K562 (cell line): ENCODE results near the gene C11orf91. TPM values are rescaled to one million over a fixed set of nuclear protein-coding genes. Genes with fewer than 3 reads are reported as not detected.

Experiments used
- ATAC-seq: fragments of 200-7000 bp; cut with Tn5 transposase; 3 replicates; pipeline ENCODE4 v1.9.1; 2020; ENCODE audit warnings: moderate library complexity
- BruUV-seq: library from RNA; stranded (reverse); fragments of 400-500 nt; replicated peaks from 2 replicates; lab custom pipeline; 2021; lab: Mats Ljungman, UMichigan
- CTCF ChIA-PET: fragments of 300-600 bp; formaldehyde crosslinking; extraction: SDS; loops from one replicate; lab custom pipeline; 2021; ENCODE audit warnings: low intra/inter-chr PET ratio; lab: Yijun Ruan, JAX
- POLR2A ChIA-PET: fragments of 300-600, 350-650 bp; sonication (Branson Sonifier 250); formaldehyde crosslinking; extraction: SDS; loops from one replicate; lab custom pipeline; 2021; ENCODE audit warnings: antibody characterized with exemption, inconsistent platforms; lab: Yijun Ruan, JAX
- DNase-seq, 4 experiments: peaks; one replicate each; pipeline versions ENCODE4 v3.0.0 to v3.0.0-alpha.2; 2011 to 2018; ENCODE audit warnings: low spot score in 3 of 4, mixed read lengths in 3 of 4; ENCODE audit errors: extremely low read depth in 1 of 4
- FAIRE-seq: peaks from 2 replicates; lab custom pipeline; 2011; peaks lifted over from hg19 to GRCh38; lab: Jason Lieb, UNC
- H2AFZ ChIP-seq: 2 replicates; pipeline ENCODE4 v1.6.0; 2011; ENCODE audit warnings: low read depth, low read length, control low read depth, inconsistent platforms
- H3K27ac ChIP-seq: fragments of 200-600 bp; 3 replicates; pipeline ENCODE4 v1.8.0; 2011; ENCODE audit warnings: low read depth, mild to moderate bottlenecking, control low read depth, inconsistent platforms, low read length, moderate library complexity, mixed read lengths; ENCODE audit errors: extremely low read depth
- H3K27me3 ChIP-seq, 2 experiments: fragments of 300-600 bp in 1 of 2; 2 replicates in 1 of 2; 3 replicates in 1 of 2; pipeline versions ENCODE4 v1.6.0 to v1.8.0; 2011; ENCODE audit warnings: inconsistent platforms in 2 of 2, low read length in 2 of 2, mild to moderate bottlenecking in 1 of 2, mixed read lengths in 1 of 2, moderate library complexity in 1 of 2; ENCODE audit not compliant: control insufficient read depth in 2 of 2, insufficient read depth in 2 of 2
- H3K36me3 ChIP-seq: fragments of 300-600 bp; 3 replicates; pipeline ENCODE4 v1.8.0; 2011; ENCODE audit warnings: mild to moderate bottlenecking, low read length, inconsistent platforms; ENCODE audit not compliant: control insufficient read depth, insufficient read depth
- H3K4me1 ChIP-seq, 2 experiments: fragments of 200-600 bp in 1 of 2; replicated peaks in 1 of 2; 2 replicates in 1 of 2; 3 replicates in 1 of 2; pipeline versions ENCODE4 v1.5.1 to v1.8.0; 2011; ENCODE audit warnings: inconsistent platforms in 2 of 2, low read length in 2 of 2, mild to moderate bottlenecking in 1 of 2, mixed read lengths in 1 of 2, moderate library complexity in 1 of 2; ENCODE audit not compliant: control insufficient read depth in 2 of 2, insufficient read depth in 2 of 2
- H3K4me2 ChIP-seq: 2 replicates; pipeline ENCODE4 v1.6.1; 2011; ENCODE audit warnings: low read length, control low read depth, inconsistent platforms, mixed read lengths; ENCODE audit not compliant: insufficient read depth
- H3K4me3 ChIP-seq: fragments of 200-600 bp; sonication (generic), shearing (Covaris generic); 2 replicates; pipeline ENCODE4 v1.5.1; 2016; ENCODE audit warnings: control low read depth, inconsistent platforms
- H3K79me2 ChIP-seq: fragments of 200-600 bp; 3 replicates; pipeline ENCODE4 v1.8.0; 2011; ENCODE audit warnings: low read length, inconsistent platforms; ENCODE audit not compliant: control insufficient read depth, insufficient read depth
- H3K9ac ChIP-seq, 2 experiments: 2 replicates each; pipeline versions ENCODE4 v1.6.0 to v1.6.1; 2011; ENCODE audit warnings: low read depth in 2 of 2, low read length in 2 of 2, control low read depth in 1 of 2, inconsistent platforms in 1 of 2, mild to moderate bottlenecking in 1 of 2, mixed read lengths in 1 of 2; ENCODE audit not compliant: insufficient read depth in 1 of 2
- H3K9me1 ChIP-seq: one replicate; pipeline ENCODE4 v1.6.0; 2011; ENCODE audit warnings: inconsistent platforms, mild to moderate bottlenecking, low read length, moderate library complexity; ENCODE audit not compliant: control insufficient read depth, insufficient read depth
- H3K9me3 ChIP-seq: replicated peaks from 2 replicates; pipeline ENCODE4 v1.5.1; 2011; ENCODE audit warnings: low read depth, low read length, inconsistent platforms; ENCODE audit not compliant: control insufficient read depth, insufficient read depth
- H4K20me1 ChIP-seq: replicated peaks from 2 replicates; pipeline ENCODE4 v1.6.1; 2011; ENCODE audit warnings: low read length, inconsistent platforms, mixed read lengths; ENCODE audit not compliant: control insufficient read depth, insufficient read depth
- BMI1 ChIP-seq: fragments of 150-350 bp; IDR thresholded peaks from 2 replicates; pipeline ENCODE4 v1.6.1; 2014; ENCODE audit warnings: low read length
- CC2D1A ChIP-seq: fragments of 450-650 bp; IDR thresholded peaks from 2 replicates; pipeline ENCODE4 v1.6.1; 2017; ENCODE audit warnings: mild to moderate bottlenecking
- EGR1 ChIP-seq: fragments of 450-650 bp; conservative IDR thresholded peaks from 2 replicates; pipeline ENCODE4 v1.6.1; 2017; ENCODE audit warnings: mild to moderate bottlenecking
- HCFC1 ChIP-seq: IDR thresholded peaks from 2 replicates; pipeline ENCODE4 v1.6.1; 2012; ENCODE audit warnings: low read depth, low read length, improper control_type of control experiment
- HMGN3 ChIP-seq: IDR thresholded peaks from 2 replicates; pipeline ENCODE4 v1.6.1; 2011; ENCODE audit warnings: borderline replicate concordance, low read depth, mild to moderate bottlenecking, mixed read lengths, low read length; ENCODE audit not compliant: insufficient read length; ENCODE audit errors: extremely low read depth
- NFE2L1 ChIP-seq: fragments of 450-650 bp; IDR thresholded peaks from 2 replicates; pipeline ENCODE4 v1.6.1; 2016; ENCODE audit warnings: missing genetic modification characterization, low read depth, mild to moderate bottlenecking, missing compliant biosample characterization, moderate library complexity, borderline replicate concordance
- NR4A1 ChIP-seq, 2 experiments: fragments of 250-450 bp in 1 of 2; fragments of 450-650 bp in 1 of 2; sonication (Bioruptor Pico) in 1 of 2; IDR thresholded peaks; 2 replicates each; pipeline versions ENCODE4 v1.4.0 to v1.6.1; 2016 to 2020; ENCODE audit warnings: mild to moderate bottlenecking in 2 of 2, missing compliant biosample characterization in 1 of 2, missing genetic modification characterization in 1 of 2, moderate library complexity in 1 of 2
- POLR3A ChIP-seq: IDR thresholded peaks from 2 replicates; pipeline ENCODE4 v1.6.1; 2011; ENCODE audit warnings: borderline replicate concordance, mild to moderate bottlenecking, moderate library complexity; ENCODE audit not compliant: insufficient read length, insufficient read depth; ENCODE audit errors: extremely low read depth
- RAD21 ChIP-seq, 2 experiments: fragments of 250-450 bp in 1 of 2; fragments of 450-650 bp in 1 of 2; sonication (Bioruptor Pico) in 1 of 2; formaldehyde crosslinking in 1 of 2; IDR thresholded peaks in 1 of 2; conservative IDR thresholded peaks in 1 of 2; 2 replicates each; pipeline versions ENCODE4 v1.4.0 to v1.8.0; 2020 to 2022; ENCODE audit warnings: mild to moderate bottlenecking in 2 of 2, moderate library complexity in 1 of 2
- SREBF2 ChIP-seq: sonication (generic); formaldehyde crosslinking; IDR thresholded peaks from 2 replicates; pipeline ENCODE4 v1.4.0; 2020; ENCODE audit warnings: mild to moderate bottlenecking, missing genetic modification reagents
- ZNF316 ChIP-seq: fragments of 450-650 bp; IDR thresholded peaks from 2 replicates; pipeline ENCODE4 v1.6.1; 2016
- ZNF644 ChIP-seq: fragments of 200-800 bp; sonication (Bioruptor generic); IDR thresholded peaks from 2 replicates; pipeline ENCODE4 v1.6.1; 2016; ENCODE audit warnings: low read depth, missing genetic modification characterization, missing compliant biosample characterization
- WGBS: fragments of 100-300 bp; shearing (Covaris generic); methylation state at CpG from one replicate; pipeline ENCODE4 v1.1.6; 2016; ENCODE audit warnings: low coverage, mixed read lengths; ENCODE audit not compliant: insufficient coverage; ENCODE audit errors: missing lambda C conversion rate; 5-methylcytosine and 5-hydroxymethylcytosine counted together
- in situ Hi-C: fragments of 300-500 bp; cut with MboI; formaldehyde crosslinking; loops from 4 replicates; pipeline ENCODE4 v1.15.0; 2018; ENCODE audit warnings: inconsistent platforms, mixed read lengths
- intact Hi-C: fragments of 100-400 bp; cut with micrococcal nuclease; formaldehyde crosslinking; loops from 2 replicates; pipeline ENCODE4 v1.14.2; 2022
- polyA plus RNA-seq, 8 experiments: library from polyadenylated mRNA; depleted of rRNA in 4 of 8; stranded (reverse) in 5 of 8; unstranded in 3 of 8; fragments of >200 nt; fragmentation: Nextera tagmentation in 2 of 8; fragmentation: Illumina TruSeq in 1 of 8; extraction: Ambion mirVana in 2 of 8; extraction: Trizol in 1 of 8; gene quantifications; 2 replicates each; pipeline versions ENCODE4 v1.2.1 to v1.2.3, GENCODE V29; 2011 to 2014; ENCODE audit warnings: inconsistent platforms in 1 of 8, missing spikeins in 1 of 8
- total RNA-seq, 7 experiments: library from RNA; depleted of rRNA in 6 of 7; stranded (reverse); fragments of >200 nt in 6 of 7; fragmentation: Illumina TruSeq in 2 of 7; extraction: Trizol in 2 of 7; gene quantifications; 2 replicates each; pipeline versions ENCODE4 v1.2.1 to v1.2.3, GENCODE V29; 2011 to 2021; ENCODE audit warnings: low replicate concordance in 1 of 7
- TF ChIP-seq, protein P1 (sequence below): fragments of 450-650 bp; formaldehyde crosslinking; IDR thresholded peaks from 2 replicates; pipeline ENCODE4 v1.4.0; 2020; ENCODE audit warnings: mild to moderate bottlenecking, moderate library complexity
- TF ChIP-seq, protein P2 (sequence below): sonication (generic); formaldehyde crosslinking; IDR thresholded peaks from 2 replicates; pipeline ENCODE4 v1.8.0; 2022; ENCODE audit warnings: mild to moderate bottlenecking, missing genetic modification reagents

The C11orf91 gene
- total and polyA plus RNA-seq, 9 of the 15 experiments (the other 6 are each of a cell fraction or from before 2014, with no cell fraction given) = not detected

DNA sequence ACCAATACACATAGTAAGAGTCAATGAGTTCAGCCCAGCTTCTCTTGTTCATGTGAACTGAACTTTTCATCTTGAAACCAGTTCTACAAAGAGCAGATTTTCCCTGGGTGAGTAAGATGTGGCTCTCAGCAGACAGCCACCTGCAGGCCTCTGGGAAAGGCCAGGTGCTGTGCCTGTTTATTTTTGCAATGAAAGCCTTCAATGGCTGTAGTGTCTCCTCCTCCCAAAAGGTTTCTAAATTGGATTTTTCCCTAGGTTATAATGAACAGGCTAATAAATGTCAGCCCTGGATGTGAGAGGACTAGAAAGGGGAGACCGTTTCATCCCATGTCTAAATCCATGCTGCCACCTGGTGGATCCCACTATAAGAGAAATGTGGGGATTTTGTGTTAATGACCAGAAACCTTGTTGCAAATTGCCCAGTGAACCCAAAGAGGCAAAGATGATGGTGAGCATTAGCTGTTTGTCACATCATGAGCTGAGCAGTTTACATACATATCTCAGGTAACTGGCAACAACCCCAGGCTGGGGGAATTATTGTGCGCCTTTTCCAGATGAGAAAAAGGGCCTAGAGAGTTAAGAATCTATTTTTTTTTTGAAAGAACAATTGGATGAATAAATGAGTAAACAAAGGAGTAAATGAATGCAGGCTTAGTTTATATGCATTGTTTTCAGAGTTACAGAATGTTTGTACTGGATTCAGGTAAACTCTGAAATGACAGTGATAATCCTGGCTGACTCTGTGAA lies 12.7 kb downstream of the C11orf91 start (continued):
- TF ChIP-seq, protein P1, sequence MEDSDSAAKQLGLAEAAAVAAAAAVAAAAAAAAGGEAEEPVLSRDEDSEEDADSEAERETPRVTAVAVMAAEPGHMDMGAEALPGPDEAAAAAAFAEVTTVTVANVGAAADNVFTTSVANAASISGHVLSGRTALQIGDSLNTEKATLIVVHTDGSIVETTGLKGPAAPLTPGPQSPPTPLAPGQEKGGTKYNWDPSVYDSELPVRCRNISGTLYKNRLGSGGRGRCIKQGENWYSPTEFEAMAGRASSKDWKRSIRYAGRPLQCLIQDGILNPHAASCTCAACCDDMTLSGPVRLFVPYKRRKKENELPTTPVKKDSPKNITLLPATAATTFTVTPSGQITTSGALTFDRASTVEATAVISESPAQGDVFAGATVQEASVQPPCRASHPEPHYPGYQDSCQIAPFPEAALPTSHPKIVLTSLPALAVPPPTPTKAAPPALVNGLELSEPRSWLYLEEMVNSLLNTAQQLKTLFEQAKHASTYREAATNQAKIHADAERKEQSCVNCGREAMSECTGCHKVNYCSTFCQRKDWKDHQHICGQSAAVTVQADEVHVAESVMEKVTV (CRISPR knock-in tag) = peak; percentile 71; the same call in 1 of the 2 replicates
- TF ChIP-seq CC2D1A (0 out of 2 replicates have a peak, but pooled peaks have one; percentile 23), ZNF316 (no peak), NR4A1 (CRISPR knock-in tag; IDR thresholded peaks at IDR 0.05) (no peak), NR4A1 (tag; IDR thresholded peaks at IDR 0.05) (no peak)
- TF ChIP-seq, all 486 proteins: peak for 7

DNA sequence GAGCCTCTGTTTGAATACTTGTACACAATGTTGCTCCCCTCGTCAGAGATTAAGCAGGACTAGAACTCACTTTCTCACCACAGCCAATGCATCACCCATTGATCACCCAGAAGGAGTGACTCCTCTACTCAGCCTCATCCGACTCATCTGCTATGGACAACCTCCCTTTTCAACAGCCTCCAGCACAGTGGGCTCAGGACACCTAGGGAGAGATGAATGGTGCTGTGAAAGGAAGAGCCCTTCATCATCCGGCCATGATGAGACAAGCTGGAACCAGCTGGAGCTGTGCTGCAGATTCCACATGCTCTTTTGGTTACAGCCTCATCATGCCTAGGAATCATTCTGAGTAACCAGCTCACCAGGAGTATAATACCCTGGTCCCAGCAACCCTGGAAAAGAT lies 15.5 kb downstream of the C11orf91 start:
- no peaks in the 10 kb centered on the region for H3K9me3 ChIP-seq
- no peaks in the 10 kb centered on the region for H3K79me2 ChIP-seq
- H3K27ac ChIP-seq = no peak overlapping the region
- no peaks in the 10 kb centered on the region for H3K4me1 ChIP-seq
- no peak overlapping the region for H3K4me2 ChIP-seq
- H3K9me1 ChIP-seq = no peaks in the 10 kb centered on the region
- ChIA-PET POLR2A (interaction anchor here (0.8 to 1.6 kb wide), 2 partner anchors 16 to 30 kb away, joined by 3 read pairs; no protein-coding TSS in a partner anchor), CTCF (no interaction called here)
- H3K4me3 ChIP-seq = no peak overlapping the region
- H2AFZ ChIP-seq = no peak overlapping the region
- in situ Hi-C loops = loop anchor here (5.0 kb wide), 2 partner anchors 143 to 323 kb away; no protein-coding TSS in a partner anchor
- peaks cover 5 to 14% of the 10 kb centered on the region in 2 experiments; a peak in 3 of 5 replicates for H3K27me3 ChIP-seq
- intact Hi-C loops = no loop called here
- ATAC-seq (no peak), DNase-seq (no peak), FAIRE-seq (no peak)
- WGBS = 3% methylated on average over 3 of the region's 3 CpGs
- H4K20me1 ChIP-seq = no peaks in the 10 kb centered on the region
- no TSS peak for BruUV-seq
- no peaks in the 10 kb centered on the region for H3K36me3 ChIP-seq
- H3K9ac ChIP-seq = no peak overlapping the region
- no peak for TF ChIP-seq EGR1
- no peak for TF ChIP-seq RAD21 (CRISPR knock-in tag; conservative IDR thresholded peaks at IDR 0.05 in 1 of 2, IDR thresholded peaks at IDR 0.05 in 1 of 2)
- TF ChIP-seq ZNF644 (tag) = no peak
- TF ChIP-seq BMI1 = no peak
- TF ChIP-seq HCFC1 = no peak
- TF ChIP-seq POLR3A = no peak
- TF ChIP-seq HMGN3 = no peak
- TF ChIP-seq NFE2L1 (tag) = no peak
- no peak for TF ChIP-seq SREBF2 (CRISPR knock-in tag)
- TF ChIP-seq, protein P2, sequence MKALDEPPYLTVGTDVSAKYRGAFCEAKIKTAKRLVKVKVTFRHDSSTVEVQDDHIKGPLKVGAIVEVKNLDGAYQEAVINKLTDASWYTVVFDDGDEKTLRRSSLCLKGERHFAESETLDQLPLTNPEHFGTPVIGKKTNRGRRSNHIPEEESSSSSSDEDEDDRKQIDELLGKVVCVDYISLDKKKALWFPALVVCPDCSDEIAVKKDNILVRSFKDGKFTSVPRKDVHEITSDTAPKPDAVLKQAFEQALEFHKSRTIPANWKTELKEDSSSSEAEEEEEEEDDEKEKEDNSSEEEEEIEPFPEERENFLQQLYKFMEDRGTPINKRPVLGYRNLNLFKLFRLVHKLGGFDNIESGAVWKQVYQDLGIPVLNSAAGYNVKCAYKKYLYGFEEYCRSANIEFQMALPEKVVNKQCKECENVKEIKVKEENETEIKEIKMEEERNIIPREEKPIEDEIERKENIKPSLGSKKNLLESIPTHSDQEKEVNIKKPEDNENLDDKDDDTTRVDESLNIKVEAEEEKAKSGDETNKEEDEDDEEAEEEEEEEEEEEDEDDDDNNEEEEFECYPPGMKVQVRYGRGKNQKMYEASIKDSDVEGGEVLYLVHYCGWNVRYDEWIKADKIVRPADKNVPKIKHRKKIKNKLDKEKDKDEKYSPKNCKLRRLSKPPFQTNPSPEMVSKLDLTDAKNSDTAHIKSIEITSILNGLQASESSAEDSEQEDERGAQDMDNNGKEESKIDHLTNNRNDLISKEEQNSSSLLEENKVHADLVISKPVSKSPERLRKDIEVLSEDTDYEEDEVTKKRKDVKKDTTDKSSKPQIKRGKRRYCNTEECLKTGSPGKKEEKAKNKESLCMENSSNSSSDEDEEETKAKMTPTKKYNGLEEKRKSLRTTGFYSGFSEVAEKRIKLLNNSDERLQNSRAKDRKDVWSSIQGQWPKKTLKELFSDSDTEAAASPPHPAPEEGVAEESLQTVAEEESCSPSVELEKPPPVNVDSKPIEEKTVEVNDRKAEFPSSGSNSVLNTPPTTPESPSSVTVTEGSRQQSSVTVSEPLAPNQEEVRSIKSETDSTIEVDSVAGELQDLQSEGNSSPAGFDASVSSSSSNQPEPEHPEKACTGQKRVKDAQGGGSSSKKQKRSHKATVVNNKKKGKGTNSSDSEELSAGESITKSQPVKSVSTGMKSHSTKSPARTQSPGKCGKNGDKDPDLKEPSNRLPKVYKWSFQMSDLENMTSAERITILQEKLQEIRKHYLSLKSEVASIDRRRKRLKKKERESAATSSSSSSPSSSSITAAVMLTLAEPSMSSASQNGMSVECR (CRISPR knock-in tag) = no peak
